ENCODE measurements around the gene MOCS3.

Gene MOCS3

GRCh38 chr20:50992336-50992732, 33.7 kb downstream of the MOCS3 start:
- DNase-seq (ENCODE audit: low read depth), result no peak
- TF ChIP-seq CTCF (IDR thresholded peaks at IDR 0.05; ENCODE audit: control insufficient read depth, extremely low read depth, insufficient read depth), result no peak
- no peak overlapping the region for H3K4me3 ChIP-seq (ENCODE audit: low read depth, low read length)

- peak; percentile 72 for DNase-seq (ENCODE audit: low read depth)
- H3K4me3 ChIP-seq (ENCODE audit: low read depth, low read length), result no peak overlapping the region
- peak; percentile 77 for TF ChIP-seq CTCF (IDR thresholded peaks at IDR 0.05; ENCODE audit: control insufficient read depth, extremely low read depth, insufficient read depth)
Observed at GRCh38 chr20:50992733-50993457, 34.3 kb downstream of the MOCS3 start.

GRCh38 chr20:50993876-50994275, 35.3 kb downstream of the MOCS3 start:
- no peak for DNase-seq (ENCODE audit: low read depth)
- H3K4me3 ChIP-seq (ENCODE audit: low read depth, low read length), result no peak overlapping the region
- TF ChIP-seq CTCF (IDR thresholded peaks at IDR 0.05; ENCODE audit: control insufficient read depth, extremely low read depth, insufficient read depth), result no peak

- no peak overlapping the region for H3K4me3 ChIP-seq (ENCODE audit: low read depth, low read length)
- no peak for DNase-seq (ENCODE audit: low read depth)
- no peak for TF ChIP-seq CTCF (IDR thresholded peaks at IDR 0.05; ENCODE audit: control insufficient read depth, extremely low read depth, insufficient read depth)
Observed at GRCh38 chr20:50995506-50995905, 36.9 kb downstream of the MOCS3 start.

- H3K4me3 ChIP-seq (ENCODE audit: low read depth, low read length), result no peak overlapping the region
- DNase-seq (ENCODE audit: low read depth), result no peak
- no peak for TF ChIP-seq CTCF (IDR thresholded peaks at IDR 0.05; ENCODE audit: control insufficient read depth, extremely low read depth, insufficient read depth)
Observed at GRCh38 chr20:50996901-50997865, 38.6 kb downstream of the MOCS3 start.

GRCh38 chr20:50999355-50999754, 40.7 kb downstream of the MOCS3 start:
- no peak for DNase-seq (ENCODE audit: low read depth)
- H3K4me3 ChIP-seq (ENCODE audit: low read depth, low read length), result no peak overlapping the region
- no peak for TF ChIP-seq CTCF (IDR thresholded peaks at IDR 0.05; ENCODE audit: control insufficient read depth, extremely low read depth, insufficient read depth)
